ENCODE results near the gene GAB3. TPM values are rescaled to one million over a fixed set of nuclear protein-coding genes. Genes with fewer than 3 reads are reported as not detected.

Gene GAB3, protein sequence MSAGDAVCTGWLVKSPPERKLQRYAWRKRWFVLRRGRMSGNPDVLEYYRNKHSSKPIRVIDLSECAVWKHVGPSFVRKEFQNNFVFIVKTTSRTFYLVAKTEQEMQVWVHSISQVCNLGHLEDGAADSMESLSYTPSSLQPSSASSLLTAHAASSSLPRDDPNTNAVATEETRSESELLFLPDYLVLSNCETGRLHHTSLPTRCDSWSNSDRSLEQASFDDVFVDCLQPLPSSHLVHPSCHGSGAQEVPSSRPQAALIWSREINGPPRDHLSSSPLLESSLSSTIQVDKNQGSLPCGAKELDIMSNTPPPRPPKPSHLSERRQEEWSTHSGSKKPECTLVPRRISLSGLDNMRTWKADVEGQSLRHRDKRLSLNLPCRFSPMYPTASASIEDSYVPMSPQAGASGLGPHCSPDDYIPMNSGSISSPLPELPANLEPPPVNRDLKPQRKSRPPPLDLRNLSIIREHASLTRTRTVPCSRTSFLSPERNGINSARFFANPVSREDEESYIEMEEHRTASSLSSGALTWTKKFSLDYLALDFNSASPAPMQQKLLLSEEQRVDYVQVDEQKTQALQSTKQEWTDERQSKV
- total RNA-seq (2022; extraction: Qiagen RNA extraction; ENCODE audit: low read depth) = 0.83 to 1.2 TPM (median 0.93 TPM) in 5 replicates

DNA sequence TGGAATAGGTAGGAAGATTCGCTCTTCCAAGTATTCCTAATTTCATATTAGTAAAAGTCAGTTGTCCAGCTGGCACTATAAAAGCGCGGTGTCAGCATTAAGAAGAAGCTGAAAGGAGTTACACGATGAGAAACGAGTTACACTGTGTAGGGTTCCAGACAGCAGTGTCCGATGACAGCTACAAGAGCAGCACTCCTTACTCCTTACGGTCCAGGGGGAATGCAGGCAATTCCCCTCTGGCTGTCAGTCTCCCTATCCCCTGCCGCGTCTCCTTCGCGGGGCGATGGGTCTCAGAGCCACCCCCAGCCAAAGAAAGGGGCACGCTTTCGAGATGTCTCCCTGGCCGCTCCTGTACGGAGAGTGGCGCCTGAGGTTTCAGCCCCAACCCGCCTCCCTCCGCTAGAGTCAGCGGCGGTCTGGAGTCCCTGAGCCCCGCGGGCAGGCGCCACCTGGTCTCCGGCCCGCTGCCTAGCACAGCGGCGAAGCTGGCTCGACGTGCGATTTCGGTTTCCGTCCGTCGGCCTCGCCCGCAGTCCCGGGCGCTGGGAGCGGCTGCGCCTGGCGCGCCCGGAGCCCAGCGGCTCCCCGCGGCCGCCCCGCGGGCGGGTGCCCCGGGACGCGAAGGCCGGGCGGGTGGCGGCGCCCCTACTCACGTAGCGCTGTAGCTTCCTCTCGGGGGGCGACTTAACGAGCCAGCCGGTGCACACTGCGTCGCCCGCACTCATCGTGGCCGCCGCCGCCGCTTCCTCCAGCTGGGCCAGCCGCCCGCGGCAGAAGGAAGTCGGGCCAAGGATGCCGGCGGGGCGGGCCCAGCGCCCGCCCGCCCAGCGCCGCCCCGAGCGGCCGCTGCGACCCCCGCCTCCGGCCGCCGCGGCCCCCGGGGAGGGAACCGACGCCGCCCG is at the start of gene GAB3:
Gene GAB3, minus strand, starts transcription at position 777 of the 902 bp plus-strand sequence. Its CDS starts 52 bp downstream, at position 725.

DNA sequence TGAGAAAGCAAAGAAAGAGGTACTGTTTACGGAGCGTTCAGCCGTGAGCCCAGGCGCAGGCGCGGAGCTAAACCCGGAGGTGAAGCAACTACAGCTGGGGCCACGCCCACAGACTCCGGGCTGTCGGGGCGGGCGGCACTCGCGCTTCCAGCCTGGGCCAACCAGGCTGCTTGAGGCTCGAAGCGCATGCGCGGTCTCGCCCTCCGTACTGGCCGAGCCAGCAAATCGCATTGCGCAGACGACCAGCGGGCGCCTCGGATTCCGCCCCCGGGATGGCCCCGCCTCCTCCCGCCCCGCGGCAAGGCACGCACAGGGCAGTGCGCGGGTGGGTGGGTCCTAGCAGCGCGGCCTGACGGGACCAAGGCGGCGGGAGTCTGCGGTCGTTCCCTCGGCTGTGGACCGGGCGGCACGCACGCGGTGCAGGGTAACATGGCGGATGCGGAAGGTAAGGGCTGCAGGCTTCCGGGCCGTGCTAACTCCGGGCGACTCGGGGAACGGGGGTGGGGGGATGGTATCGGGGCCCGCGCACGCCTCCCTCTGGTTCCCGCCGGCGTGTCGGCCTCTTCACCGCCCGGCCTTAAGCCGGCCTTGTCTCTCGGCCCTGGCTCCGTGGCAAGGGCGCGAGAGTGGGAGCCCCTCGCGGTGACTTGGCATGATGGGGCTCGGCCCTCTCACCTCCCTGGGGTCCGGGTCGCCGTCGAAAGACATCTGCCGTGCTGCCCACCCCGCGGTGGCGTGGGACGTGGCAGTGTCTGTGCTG is 11.8 kb upstream of the GAB3 start, which contains the start of gene DKC1:
Gene DKC1, plus strand, starts transcription at position 328 of the 760 bp plus-strand sequence. Its CDS starts 102 bp downstream, at position 430.

DNA sequence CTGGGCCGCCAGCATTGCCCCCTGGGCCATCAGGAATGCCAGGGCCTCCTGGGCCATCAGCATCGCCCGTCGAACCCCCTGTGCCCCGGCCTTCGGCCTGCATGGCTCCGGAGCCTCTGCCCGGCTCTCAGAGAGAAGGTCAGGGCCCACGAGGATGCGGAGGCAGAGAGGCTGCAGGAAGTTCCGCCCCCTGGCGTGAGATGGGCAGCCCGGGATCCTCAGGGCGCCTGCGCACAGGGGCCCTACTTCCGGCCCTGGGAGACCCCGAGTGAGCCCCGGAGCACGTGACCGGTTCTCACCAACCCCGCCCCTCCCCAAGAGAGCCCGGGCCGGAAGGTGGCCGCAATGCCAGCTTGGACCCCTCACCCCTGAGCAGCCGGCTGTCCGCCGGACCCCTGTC is 97.5 kb downstream of the GAB3 start, which contains the start of gene CTAG2:
Gene CTAG2, minus strand, starts transcription at position 167 of the 400 bp plus-strand sequence. Its CDS starts 64 bp downstream, at position 103.

Other genes starting within 250 kb of the GAB3 start
- gene FAM3A, start 234.8 kb downstream of the GAB3 start, total RNA-seq (2022; extraction: Qiagen RNA extraction; ENCODE audit: low read depth) = 32.9 to 47.3 TPM (median 45.3 TPM) in 5 replicates
- gene G6PD, start 204.2 kb downstream of the GAB3 start, total RNA-seq (2022; extraction: Qiagen RNA extraction; ENCODE audit: low read depth) = 1,331 to 1,547 TPM (median 1,449 TPM) in 5 replicates
- gene IKBKG, start 203.5 kb downstream of the GAB3 start, total RNA-seq (2022; extraction: Qiagen RNA extraction; ENCODE audit: low read depth) = 35.2 to 42.9 TPM (median 41.7 TPM) in 5 replicates
- gene CTAG1A, start 165.9 kb downstream of the GAB3 start, total RNA-seq (2022; extraction: Qiagen RNA extraction; ENCODE audit: low read depth) = not detected in 5 replicates
- gene CTAG1B, start 131.8 kb downstream of the GAB3 start, total RNA-seq (2022; extraction: Qiagen RNA extraction; ENCODE audit: low read depth) = not detected in 5 replicates
- gene CTAG2, start 97.5 kb downstream of the GAB3 start, total RNA-seq (2022; extraction: Qiagen RNA extraction; ENCODE audit: low read depth) = not detected in 5 replicates
- gene DKC1, start 11.8 kb upstream of the GAB3 start, total RNA-seq (2022; extraction: Qiagen RNA extraction; ENCODE audit: low read depth) = 156 to 200 TPM (median 164 TPM) in 5 replicates
- gene MPP1, start 54.4 kb upstream of the GAB3 start, total RNA-seq (2022; extraction: Qiagen RNA extraction; ENCODE audit: low read depth) = 17.6 to 21.1 TPM (median 20.2 TPM) in 5 replicates
- gene SMIM9, start 83.6 kb upstream of the GAB3 start, total RNA-seq (2022; extraction: Qiagen RNA extraction; ENCODE audit: low read depth) = not detected in 5 replicates
- gene F8A1, start 135.3 kb upstream of the GAB3 start, total RNA-seq (2022; extraction: Qiagen RNA extraction; ENCODE audit: low read depth) = 60.9 to 97.2 TPM (median 83.6 TPM) in 5 replicates